H9 (cell line): ENCODE results near the gene TRA2B. TPM values are rescaled to one million over a fixed set of nuclear protein-coding genes. Genes with fewer than 3 reads are reported as not detected.

Experiments used
- DNase-seq: peaks from one replicate; pipeline ENCODE4 v3.0.0-alpha.2; 2017
- H2AFZ ChIP-seq: one replicate; pipeline ENCODE4 v1.6.1; 2013; ENCODE audit warnings: mild to moderate bottlenecking, low read length, control low read depth, moderate library complexity
- H2AK5ac ChIP-seq: 2 replicates; pipeline ENCODE4 v1.6.1; 2013; ENCODE audit warnings: low read length, control low read depth, mixed read lengths; ENCODE audit not compliant: insufficient read length
- H2BK120ac ChIP-seq: one replicate; pipeline ENCODE4 v1.6.1; 2013; ENCODE audit warnings: low read depth, mild to moderate bottlenecking, low read length, control low read depth, inconsistent platforms; ENCODE audit not compliant: poor library complexity, severe bottlenecking
- H2BK12ac ChIP-seq: 2 replicates; pipeline ENCODE4 v1.6.1; 2013; ENCODE audit warnings: low read length, control low read depth, mixed read lengths, low read depth; ENCODE audit not compliant: insufficient read length
- H2BK15ac ChIP-seq: 2 replicates; pipeline ENCODE4 v1.6.1; 2013; ENCODE audit warnings: low read depth, low read length, control low read depth
- H2BK20ac ChIP-seq: one replicate; pipeline ENCODE4 v1.6.1; 2013; ENCODE audit warnings: low read depth, mild to moderate bottlenecking, low read length, control low read depth, inconsistent platforms; ENCODE audit not compliant: poor library complexity, severe bottlenecking
- H2BK5ac ChIP-seq: 2 replicates; pipeline ENCODE4 v1.6.1; 2013; ENCODE audit warnings: low read length, control low read depth, mixed read lengths; ENCODE audit not compliant: insufficient read length
- H3K14ac ChIP-seq: 2 replicates; pipeline ENCODE4 v1.6.1; 2013; ENCODE audit warnings: low read length, control low read depth; ENCODE audit not compliant: insufficient read depth
- H3K18ac ChIP-seq: 2 replicates; pipeline ENCODE4 v1.6.1; 2013; ENCODE audit warnings: low read depth, mild to moderate bottlenecking, mixed read lengths, low read length, control low read depth; ENCODE audit not compliant: insufficient read length
- H3K23ac ChIP-seq: 2 replicates; pipeline ENCODE4 v1.6.1; 2013; ENCODE audit warnings: low read length, control low read depth, mixed read lengths, low read depth; ENCODE audit not compliant: insufficient read length
- H3K23me2 ChIP-seq: 2 replicates; pipeline ENCODE4 v1.6.1; 2013; ENCODE audit warnings: low read depth, mild to moderate bottlenecking, mixed read lengths, low read length, control low read depth; ENCODE audit not compliant: insufficient read length, poor library complexity, severe bottlenecking
- H3K27ac ChIP-seq: 2 replicates; pipeline ENCODE4 v1.5.1; 2013; ENCODE audit warnings: low read length, control low read depth, mixed read lengths, low read depth; ENCODE audit not compliant: insufficient read length
- H3K27me3 ChIP-seq: 2 replicates; pipeline ENCODE4 v1.6.1; 2013; ENCODE audit warnings: low read length, control low read depth, inconsistent platforms; ENCODE audit not compliant: insufficient read depth
- H3K4ac ChIP-seq: 2 replicates; pipeline ENCODE4 v1.6.1; 2013; ENCODE audit warnings: low read depth, mild to moderate bottlenecking, control low read depth, inconsistent platforms, low read length, moderate library complexity
- H3K4me1 ChIP-seq: 2 replicates; pipeline ENCODE4 v1.6.1; 2013; ENCODE audit warnings: low read length, control low read depth, inconsistent platforms; ENCODE audit not compliant: insufficient read depth
- H3K4me2 ChIP-seq: 2 replicates; pipeline ENCODE4 v1.6.1; 2013; ENCODE audit warnings: low read length, control low read depth, mixed read lengths; ENCODE audit not compliant: insufficient read length, insufficient read depth
- H3K56ac ChIP-seq: 2 replicates; pipeline ENCODE4 v1.6.1; 2013; ENCODE audit warnings: low read depth, mild to moderate bottlenecking, mixed read lengths, low read length, control low read depth; ENCODE audit not compliant: insufficient read length
- H3K79me1 ChIP-seq: 2 replicates; pipeline ENCODE4 v1.6.1; 2013; ENCODE audit warnings: low read depth, mild to moderate bottlenecking, moderate library complexity, low read length, control low read depth, inconsistent platforms; ENCODE audit not compliant: insufficient read depth, poor library complexity, severe bottlenecking
- H3K79me2 ChIP-seq: 2 replicates; pipeline ENCODE4 v1.6.1; 2013; ENCODE audit warnings: low read length, control low read depth, inconsistent platforms; ENCODE audit not compliant: insufficient read depth
- H3K9ac ChIP-seq: 2 replicates; pipeline ENCODE4 v1.6.1; 2013; ENCODE audit warnings: low read length, control low read depth, mixed read lengths; ENCODE audit not compliant: insufficient read length; ENCODE audit errors: extremely low read depth
- H3K9me3 ChIP-seq: one replicate; pipeline ENCODE4 v1.6.1; 2013; ENCODE audit warnings: low read depth, low read length, inconsistent platforms; ENCODE audit not compliant: control insufficient read depth
- H3T11ph ChIP-seq: one replicate; pipeline ENCODE4 v1.6.1; 2013; ENCODE audit warnings: mild to moderate bottlenecking, low read length, control low read depth, inconsistent platforms
- H4K20me1 ChIP-seq: one replicate; pipeline ENCODE4 v1.6.1; 2013; ENCODE audit not compliant: control insufficient read depth, insufficient read length, insufficient read depth
- H4K5ac ChIP-seq: 2 replicates; pipeline ENCODE4 v1.6.1; 2013; ENCODE audit warnings: low read depth, mild to moderate bottlenecking, mixed read lengths, low read length, control low read depth; ENCODE audit not compliant: insufficient read length
- H4K8ac ChIP-seq: replicated peaks from 2 replicates; pipeline ENCODE4 v1.6.1; 2013; ENCODE audit warnings: low read length, control low read depth, mixed read lengths, low read depth; ENCODE audit not compliant: insufficient read length
- H4K91ac ChIP-seq: 2 replicates; pipeline ENCODE4 v1.6.1; 2013; ENCODE audit warnings: low read depth, mild to moderate bottlenecking, moderate library complexity, mixed read lengths, low read length, control low read depth; ENCODE audit not compliant: insufficient read length
- H3K27ac Mint-ChIP-seq, 3 experiments: 2 replicates in 2 of 3; 3 replicates in 1 of 3; pipeline ENCODE4 v1.8.0; 2020 to 2021; ENCODE audit warnings: mixed read lengths in 3 of 3, mild to moderate bottlenecking in 1 of 3, moderate library complexity in 1 of 3
- H3K27me3 Mint-ChIP-seq: 2 replicates; pipeline ENCODE4 v1.8.0; 2021; ENCODE audit warnings: low read depth, mild to moderate bottlenecking, moderate library complexity, mixed read lengths
- H3K36me3 Mint-ChIP-seq, 3 experiments: 2 replicates in 2 of 3; 3 replicates in 1 of 3; pipeline ENCODE4 v1.8.0; 2020 to 2021; ENCODE audit warnings: low read depth in 3 of 3, mixed read lengths in 3 of 3; ENCODE audit not compliant: insufficient read depth in 1 of 3
- H3K4me1 Mint-ChIP-seq, 2 experiments: 2 replicates each; pipeline ENCODE4 v1.8.0; 2020; ENCODE audit warnings: mixed read lengths in 2 of 2
- H3K4me3 Mint-ChIP-seq, 2 experiments: 2 replicates in 1 of 2; 3 replicates in 1 of 2; pipeline ENCODE4 v1.8.0; 2020 to 2021; ENCODE audit warnings: mild to moderate bottlenecking in 2 of 2, mixed read lengths in 2 of 2, moderate library complexity in 1 of 2
- H3K9me3 Mint-ChIP-seq, 2 experiments: 2 replicates in 1 of 2; 3 replicates in 1 of 2; pipeline ENCODE4 v1.8.0; 2020; ENCODE audit warnings: mild to moderate bottlenecking in 2 of 2, mixed read lengths in 2 of 2, moderate library complexity in 1 of 2
- WGBS: extraction: QIAGEN DNeasy Blood & Tissue Kit; methylation state at CpG from one replicate; pipeline ENCODE4 v1.1.7; 2013; ENCODE audit warnings: missing lambda C conversion rate, low lambda C conversion rate, mixed read lengths; ENCODE audit not compliant: insufficient read length; ENCODE audit errors: extremely low coverage; 5-methylcytosine and 5-hydroxymethylcytosine counted together
- total RNA-seq: library from RNA; stranded (reverse); gene quantifications from 2 replicates; pipeline ENCODE4 v1.2.1, GENCODE V29; 2021
- TF ChIP-seq, protein P1 (sequence below): fragments of 200-600 bp; sonication (generic); conservative IDR thresholded peaks from 3 replicates; pipeline ENCODE4 v1.8.0; 2021; ENCODE audit warnings: antibody characterized with exemption, mild to moderate bottlenecking

The TRA2B gene
- total RNA-seq, 1 experiment from 2014 or later = 344 TPM

DNA sequence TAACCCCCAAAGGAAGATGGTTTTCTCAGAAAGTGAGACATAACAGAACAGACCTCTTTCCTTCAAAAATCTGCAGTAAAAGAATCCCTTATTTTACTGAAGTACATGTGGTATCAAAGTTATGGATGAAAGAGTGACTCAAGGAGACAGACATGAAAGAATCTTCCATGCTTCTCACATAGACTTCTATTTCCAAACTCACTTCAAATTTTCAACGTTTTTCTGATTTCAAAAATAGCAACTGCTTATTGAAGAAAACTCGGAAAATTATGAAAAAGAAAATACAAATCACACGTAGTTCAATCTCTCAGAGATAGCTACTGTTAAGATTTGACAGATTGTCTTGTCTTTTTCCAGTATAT lies 39.8 kb upstream of the TRA2B start:
- H2BK12ac ChIP-seq = no peak overlapping the region
- H3K4me3 Mint-ChIP-seq = no peak overlapping the region
- H3K27ac ChIP-seq = no peak overlapping the region
- H2AFZ ChIP-seq = no peak overlapping the region
- H3K4me1 ChIP-seq = no peaks in the 10 kb centered on the region
- H3K9me3 ChIP-seq = no peaks in the 10 kb centered on the region
- H4K8ac ChIP-seq = no peak overlapping the region
- no peak overlapping the region for H3K9ac ChIP-seq
- H2BK5ac ChIP-seq = no peak overlapping the region
- no peak overlapping the region for H3K27ac Mint-ChIP-seq
- no peak overlapping the region for H2AK5ac ChIP-seq
- H3K4me1 Mint-ChIP-seq = no peaks in the 10 kb centered on the region
- no CpG with 5 or more reads among the region's 3 CpGs for WGBS
- no peak overlapping the region for H2BK15ac ChIP-seq
- H3K27me3 ChIP-seq = no peaks in the 10 kb centered on the region
- no peak overlapping the region for H2BK20ac ChIP-seq
- no peak overlapping the region for H4K91ac ChIP-seq
- no peak for DNase-seq
- H3K4me2 ChIP-seq = no peak overlapping the region
- H3T11ph ChIP-seq = no peak overlapping the region
- H3K14ac ChIP-seq = no peak overlapping the region
- H3K79me2 ChIP-seq = no peaks in the 10 kb centered on the region
- no peaks in the 10 kb centered on the region for H3K79me1 ChIP-seq
- no peak overlapping the region for H2BK120ac ChIP-seq
- TF ChIP-seq, protein P1, sequence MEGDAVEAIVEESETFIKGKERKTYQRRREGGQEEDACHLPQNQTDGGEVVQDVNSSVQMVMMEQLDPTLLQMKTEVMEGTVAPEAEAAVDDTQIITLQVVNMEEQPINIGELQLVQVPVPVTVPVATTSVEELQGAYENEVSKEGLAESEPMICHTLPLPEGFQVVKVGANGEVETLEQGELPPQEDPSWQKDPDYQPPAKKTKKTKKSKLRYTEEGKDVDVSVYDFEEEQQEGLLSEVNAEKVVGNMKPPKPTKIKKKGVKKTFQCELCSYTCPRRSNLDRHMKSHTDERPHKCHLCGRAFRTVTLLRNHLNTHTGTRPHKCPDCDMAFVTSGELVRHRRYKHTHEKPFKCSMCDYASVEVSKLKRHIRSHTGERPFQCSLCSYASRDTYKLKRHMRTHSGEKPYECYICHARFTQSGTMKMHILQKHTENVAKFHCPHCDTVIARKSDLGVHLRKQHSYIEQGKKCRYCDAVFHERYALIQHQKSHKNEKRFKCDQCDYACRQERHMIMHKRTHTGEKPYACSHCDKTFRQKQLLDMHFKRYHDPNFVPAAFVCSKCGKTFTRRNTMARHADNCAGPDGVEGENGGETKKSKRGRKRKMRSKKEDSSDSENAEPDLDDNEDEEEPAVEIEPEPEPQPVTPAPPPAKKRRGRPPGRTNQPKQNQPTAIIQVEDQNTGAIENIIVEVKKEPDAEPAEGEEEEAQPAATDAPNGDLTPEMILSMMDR = peak; percentile 6; the same call in 1 of the 3 replicates
- no peak overlapping the region for H3K56ac ChIP-seq
- H3K4ac ChIP-seq = no peak overlapping the region
- H3K9me3 Mint-ChIP-seq = no peaks in the 10 kb centered on the region
- no peak overlapping the region for H3K18ac ChIP-seq
- H3K27me3 Mint-ChIP-seq = peaks cover 14% of the 10 kb centered on the region
- H3K23me2 ChIP-seq = no peaks in the 10 kb centered on the region
- H4K20me1 ChIP-seq = no peaks in the 10 kb centered on the region
- no peak overlapping the region for H3K23ac ChIP-seq
- H4K5ac ChIP-seq = no peak overlapping the region
- H3K36me3 Mint-ChIP-seq = no peaks in the 10 kb centered on the region
